H1 (cell line): ENCODE data around the gene GFY.

Experiments used
- CEBPB ChIP-seq: IDR thresholded peaks from 2 replicates; pipeline ENCODE4 v1.6.1; 2012; ENCODE audit warnings: low read depth, low read length
- POLR2AphosphoS5 ChIP-seq: IDR thresholded peaks from 2 replicates; pipeline ENCODE4 v1.6.1; 2011; ENCODE audit warnings: low read depth, low read length
- RNF2 ChIP-seq: fragments of 200-900, 300-1000 bp; sonication (generic); IDR thresholded peaks from 2 replicates; pipeline ENCODE4 v1.7.1; 2016; ENCODE audit warnings: borderline replicate concordance, low read depth, mild to moderate bottlenecking, antibody characterized with exemption, low read length; ENCODE audit not compliant: poor library complexity, severe bottlenecking; ENCODE audit errors: missing control alignments
- SP2 ChIP-seq: IDR thresholded peaks from 2 replicates; pipeline ENCODE4 v1.6.1; 2012; ENCODE audit warnings: mild to moderate bottlenecking, low read length, inconsistent platforms
- SRF ChIP-seq: IDR thresholded peaks from 2 replicates; pipeline ENCODE4 v1.6.1; 2011; ENCODE audit warnings: mild to moderate bottlenecking, low read depth, low read length, moderate library complexity
- SUZ12 ChIP-seq: fragments of 200-600 bp; sonication (generic); IDR thresholded peaks from 2 replicates; pipeline ENCODE4 v1.6.1; 2012; ENCODE audit warnings: mild to moderate bottlenecking, inconsistent platforms, low read length, moderate library complexity, mixed read lengths
- TCF12 ChIP-seq: IDR thresholded peaks from 2 replicates; pipeline ENCODE4 v1.6.1; 2011; ENCODE audit warnings: low read depth, mild to moderate bottlenecking, low read length
- YY1 ChIP-seq: IDR thresholded peaks from 2 replicates; pipeline ENCODE4 v1.6.1; 2011; ENCODE audit warnings: low read depth, mild to moderate bottlenecking, low read length
- TF ChIP-seq, protein P1 (sequence below): IDR thresholded peaks from 2 replicates; pipeline ENCODE4 v1.6.1; 2012; ENCODE audit warnings: low read length, inconsistent platforms
- TF ChIP-seq, protein P2 (sequence below): IDR thresholded peaks from 2 replicates; pipeline ENCODE4 v1.6.1; 2012; ENCODE audit warnings: inconsistent platforms
- TF ChIP-seq, protein P3 (sequence below), 3 experiments: IDR thresholded peaks; 1 replicate in 2 of 3; 2 replicates in 1 of 3; pipeline versions ENCODE4 v1.5.1 to v1.6.1; 2011; ENCODE audit warnings: low read length in 3 of 3, mild to moderate bottlenecking in 3 of 3, inconsistent platforms in 2 of 3, low read depth in 1 of 3, moderate library complexity in 1 of 3; ENCODE audit not compliant: insufficient read depth in 1 of 3; ENCODE audit errors: control extremely low read depth in 1 of 3
- TF ChIP-seq, protein P4 (sequence below): IDR thresholded peaks from 2 replicates; pipeline ENCODE4 v1.6.1; 2011; ENCODE audit warnings: low read depth, mild to moderate bottlenecking, low read length; ENCODE audit not compliant: insufficient read depth

DNA sequence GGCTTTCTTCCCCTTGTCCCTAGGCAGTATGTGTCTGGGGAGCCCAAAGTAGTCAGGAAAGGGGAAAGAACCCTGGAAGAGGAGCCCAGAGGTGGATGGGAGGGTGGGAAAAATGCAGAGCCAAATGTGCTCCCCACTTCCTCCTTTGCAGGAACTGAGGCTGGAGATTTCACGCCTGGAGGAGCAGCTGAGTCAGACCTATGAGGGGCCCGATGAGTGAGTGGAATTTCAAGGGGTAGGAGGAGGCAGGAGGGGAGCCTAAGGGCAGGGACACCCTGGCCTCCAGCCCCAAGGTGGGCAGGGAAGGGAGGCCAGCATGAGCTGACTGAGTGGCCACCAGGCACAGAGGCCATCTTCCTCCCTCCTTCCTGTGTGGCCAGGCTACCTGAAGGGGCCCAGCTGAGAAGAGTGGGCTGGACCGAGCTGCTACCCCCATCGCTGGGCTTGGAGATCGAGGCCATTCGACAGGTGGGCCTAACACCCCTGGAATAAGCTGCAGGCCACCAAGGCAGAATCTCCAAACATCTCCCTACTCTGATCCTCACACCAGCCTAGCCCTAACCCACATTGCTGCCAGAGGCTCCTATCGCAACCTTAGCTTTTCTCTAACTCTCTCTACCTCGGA, 16.3 kb upstream of the GFY start:
- TF ChIP-seq, protein P1, sequence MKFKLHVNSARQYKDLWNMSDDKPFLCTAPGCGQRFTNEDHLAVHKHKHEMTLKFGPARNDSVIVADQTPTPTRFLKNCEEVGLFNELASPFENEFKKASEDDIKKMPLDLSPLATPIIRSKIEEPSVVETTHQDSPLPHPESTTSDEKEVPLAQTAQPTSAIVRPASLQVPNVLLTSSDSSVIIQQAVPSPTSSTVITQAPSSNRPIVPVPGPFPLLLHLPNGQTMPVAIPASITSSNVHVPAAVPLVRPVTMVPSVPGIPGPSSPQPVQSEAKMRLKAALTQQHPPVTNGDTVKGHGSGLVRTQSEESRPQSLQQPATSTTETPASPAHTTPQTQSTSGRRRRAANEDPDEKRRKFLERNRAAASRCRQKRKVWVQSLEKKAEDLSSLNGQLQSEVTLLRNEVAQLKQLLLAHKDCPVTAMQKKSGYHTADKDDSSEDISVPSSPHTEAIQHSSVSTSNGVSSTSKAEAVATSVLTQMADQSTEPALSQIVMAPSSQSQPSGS = no peak
- TF ChIP-seq, protein P2, sequence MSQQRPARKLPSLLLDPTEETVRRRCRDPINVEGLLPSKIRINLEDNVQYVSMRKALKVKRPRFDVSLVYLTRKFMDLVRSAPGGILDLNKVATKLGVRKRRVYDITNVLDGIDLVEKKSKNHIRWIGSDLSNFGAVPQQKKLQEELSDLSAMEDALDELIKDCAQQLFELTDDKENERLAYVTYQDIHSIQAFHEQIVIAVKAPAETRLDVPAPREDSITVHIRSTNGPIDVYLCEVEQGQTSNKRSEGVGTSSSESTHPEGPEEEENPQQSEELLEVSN = no peak
- TF ChIP-seq, protein P3, sequence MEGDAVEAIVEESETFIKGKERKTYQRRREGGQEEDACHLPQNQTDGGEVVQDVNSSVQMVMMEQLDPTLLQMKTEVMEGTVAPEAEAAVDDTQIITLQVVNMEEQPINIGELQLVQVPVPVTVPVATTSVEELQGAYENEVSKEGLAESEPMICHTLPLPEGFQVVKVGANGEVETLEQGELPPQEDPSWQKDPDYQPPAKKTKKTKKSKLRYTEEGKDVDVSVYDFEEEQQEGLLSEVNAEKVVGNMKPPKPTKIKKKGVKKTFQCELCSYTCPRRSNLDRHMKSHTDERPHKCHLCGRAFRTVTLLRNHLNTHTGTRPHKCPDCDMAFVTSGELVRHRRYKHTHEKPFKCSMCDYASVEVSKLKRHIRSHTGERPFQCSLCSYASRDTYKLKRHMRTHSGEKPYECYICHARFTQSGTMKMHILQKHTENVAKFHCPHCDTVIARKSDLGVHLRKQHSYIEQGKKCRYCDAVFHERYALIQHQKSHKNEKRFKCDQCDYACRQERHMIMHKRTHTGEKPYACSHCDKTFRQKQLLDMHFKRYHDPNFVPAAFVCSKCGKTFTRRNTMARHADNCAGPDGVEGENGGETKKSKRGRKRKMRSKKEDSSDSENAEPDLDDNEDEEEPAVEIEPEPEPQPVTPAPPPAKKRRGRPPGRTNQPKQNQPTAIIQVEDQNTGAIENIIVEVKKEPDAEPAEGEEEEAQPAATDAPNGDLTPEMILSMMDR (IDR thresholded peaks at IDR 0.05; ENCODE audit: control extremely low read depth in 1 of 3, insufficient read depth in 1 of 3, low read depth in 1 of 3, low read length in 3 of 3) = no peak
- TF ChIP-seq RNF2 (no peak), SUZ12 (no peak), POLR2AphosphoS5 (no peak), CEBPB (no peak), TCF12 (no peak), SP2 (no peak), YY1 (no peak), SRF (no peak)
- TF ChIP-seq, protein P4, sequence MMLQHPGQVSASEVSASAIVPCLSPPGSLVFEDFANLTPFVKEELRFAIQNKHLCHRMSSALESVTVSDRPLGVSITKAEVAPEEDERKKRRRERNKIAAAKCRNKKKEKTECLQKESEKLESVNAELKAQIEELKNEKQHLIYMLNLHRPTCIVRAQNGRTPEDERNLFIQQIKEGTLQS = no peak
